WTC11 (cell line): ENCODE data around the gene C11orf21.

ENCODE experiments used
- NR3C1 ChIP-seq: sonication (generic); formaldehyde crosslinking; conservative IDR thresholded peaks from 2 replicates; pipeline ENCODE4 v1.8.1; 2023; ENCODE audit warnings: low read depth, mild to moderate bottlenecking, missing genetic modification reagents
- TF ChIP-seq, protein P1 (sequence below): sonication (generic); formaldehyde crosslinking; IDR thresholded peaks from 2 replicates; pipeline ENCODE4 v1.8.1; 2022; ENCODE audit warnings: missing genetic modification reagents, borderline replicate concordance
- TF ChIP-seq, protein P2 (sequence below): fragments of 200-600 bp; IDR thresholded peaks from 2 replicates; pipeline ENCODE4 v1.8.0; 2022; ENCODE audit warnings: antibody characterized with exemption

DNA sequence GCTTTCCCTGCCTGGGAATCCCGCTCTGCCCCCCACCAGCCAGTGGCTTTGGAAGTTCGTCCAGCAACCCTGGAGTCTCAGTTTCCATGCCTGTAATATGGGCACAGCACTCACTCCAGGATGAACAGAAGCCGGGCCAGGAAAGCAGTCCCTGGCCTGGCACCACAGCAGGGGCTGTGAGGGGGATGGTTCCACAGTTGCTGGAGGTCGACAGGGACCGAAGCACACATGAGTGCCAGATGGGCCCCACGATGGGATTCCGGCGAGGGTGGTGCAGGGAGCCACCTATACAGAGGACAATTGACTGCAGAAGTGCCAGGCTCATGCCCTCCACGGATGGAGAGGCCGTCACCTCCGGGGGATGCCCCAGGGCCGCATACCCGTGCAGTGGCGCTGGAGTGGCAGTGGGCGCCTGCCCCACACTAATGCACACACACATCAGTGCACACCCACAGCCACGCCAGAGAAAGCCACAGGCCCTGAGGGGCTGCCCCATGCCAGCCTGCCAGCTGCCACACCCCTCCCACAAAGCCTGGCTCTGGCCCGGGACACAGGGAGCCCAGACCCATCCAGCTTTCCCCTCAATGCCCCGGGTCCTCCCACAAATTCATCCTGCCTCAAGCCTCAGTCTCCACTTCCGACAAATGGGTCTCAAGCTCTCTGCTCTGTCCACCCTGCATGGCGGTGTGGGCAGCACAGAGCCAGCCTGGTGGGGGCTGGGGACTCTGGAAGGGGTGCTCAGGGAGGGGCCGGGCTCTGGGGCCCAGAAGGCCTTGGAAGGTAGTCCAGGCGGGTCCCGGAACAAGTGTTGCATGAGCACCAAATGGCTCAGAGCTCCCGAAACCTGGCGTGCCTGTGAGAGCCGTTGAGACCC lies 41.0 kb downstream of the C11orf21 start:
- TF ChIP-seq, protein P1, sequence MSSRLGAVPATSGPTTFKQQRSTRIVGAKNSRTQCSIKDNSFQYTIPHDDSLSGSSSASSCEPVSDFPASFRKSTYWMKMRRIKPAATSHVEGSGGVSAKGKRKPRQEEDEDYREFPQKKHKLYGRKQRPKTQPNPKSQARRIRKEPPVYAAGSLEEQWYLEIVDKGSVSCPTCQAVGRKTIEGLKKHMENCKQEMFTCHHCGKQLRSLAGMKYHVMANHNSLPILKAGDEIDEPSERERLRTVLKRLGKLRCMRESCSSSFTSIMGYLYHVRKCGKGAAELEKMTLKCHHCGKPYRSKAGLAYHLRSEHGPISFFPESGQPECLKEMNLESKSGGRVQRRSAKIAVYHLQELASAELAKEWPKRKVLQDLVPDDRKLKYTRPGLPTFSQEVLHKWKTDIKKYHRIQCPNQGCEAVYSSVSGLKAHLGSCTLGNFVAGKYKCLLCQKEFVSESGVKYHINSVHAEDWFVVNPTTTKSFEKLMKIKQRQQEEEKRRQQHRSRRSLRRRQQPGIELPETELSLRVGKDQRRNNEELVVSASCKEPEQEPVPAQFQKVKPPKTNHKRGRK (CRISPR knock-in tag) = no peak
- TF ChIP-seq NR3C1 = no peak
- TF ChIP-seq, protein P2, sequence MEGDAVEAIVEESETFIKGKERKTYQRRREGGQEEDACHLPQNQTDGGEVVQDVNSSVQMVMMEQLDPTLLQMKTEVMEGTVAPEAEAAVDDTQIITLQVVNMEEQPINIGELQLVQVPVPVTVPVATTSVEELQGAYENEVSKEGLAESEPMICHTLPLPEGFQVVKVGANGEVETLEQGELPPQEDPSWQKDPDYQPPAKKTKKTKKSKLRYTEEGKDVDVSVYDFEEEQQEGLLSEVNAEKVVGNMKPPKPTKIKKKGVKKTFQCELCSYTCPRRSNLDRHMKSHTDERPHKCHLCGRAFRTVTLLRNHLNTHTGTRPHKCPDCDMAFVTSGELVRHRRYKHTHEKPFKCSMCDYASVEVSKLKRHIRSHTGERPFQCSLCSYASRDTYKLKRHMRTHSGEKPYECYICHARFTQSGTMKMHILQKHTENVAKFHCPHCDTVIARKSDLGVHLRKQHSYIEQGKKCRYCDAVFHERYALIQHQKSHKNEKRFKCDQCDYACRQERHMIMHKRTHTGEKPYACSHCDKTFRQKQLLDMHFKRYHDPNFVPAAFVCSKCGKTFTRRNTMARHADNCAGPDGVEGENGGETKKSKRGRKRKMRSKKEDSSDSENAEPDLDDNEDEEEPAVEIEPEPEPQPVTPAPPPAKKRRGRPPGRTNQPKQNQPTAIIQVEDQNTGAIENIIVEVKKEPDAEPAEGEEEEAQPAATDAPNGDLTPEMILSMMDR = no peak
